NCI-H510A (cell line): ENCODE measurements around the gene SSTR5.

Source experiments
- DNase-seq: peaks from one replicate; lab custom pipeline; 2025; lab: John Stamatoyannopoulos, UW

Gene SSTR5

GRCh38 chr16:1106659-1107058, 34.1 kb downstream of the SSTR5 start:
- no peak for DNase-seq

DNA sequence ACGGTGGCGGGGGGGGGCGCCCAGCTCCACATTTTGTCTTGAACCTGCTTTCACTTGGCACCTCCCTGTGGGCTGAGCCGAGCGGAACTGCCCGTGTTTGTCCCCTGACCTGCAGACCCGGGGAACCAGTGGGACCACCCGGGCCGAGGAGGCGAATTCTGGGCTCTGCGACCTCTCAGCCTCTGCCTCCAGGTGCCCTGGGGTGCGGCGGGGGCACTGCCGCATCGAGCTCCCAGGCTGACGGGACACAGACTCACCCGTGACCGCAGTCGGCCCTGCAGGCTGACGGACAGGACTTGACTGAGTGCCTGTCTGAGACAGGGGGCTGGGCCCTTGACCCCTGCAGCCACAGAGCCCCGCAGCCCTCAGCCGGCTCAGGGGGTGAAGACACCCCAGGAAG, 34.6 kb downstream of the SSTR5 start:
- no peak for DNase-seq

DNA sequence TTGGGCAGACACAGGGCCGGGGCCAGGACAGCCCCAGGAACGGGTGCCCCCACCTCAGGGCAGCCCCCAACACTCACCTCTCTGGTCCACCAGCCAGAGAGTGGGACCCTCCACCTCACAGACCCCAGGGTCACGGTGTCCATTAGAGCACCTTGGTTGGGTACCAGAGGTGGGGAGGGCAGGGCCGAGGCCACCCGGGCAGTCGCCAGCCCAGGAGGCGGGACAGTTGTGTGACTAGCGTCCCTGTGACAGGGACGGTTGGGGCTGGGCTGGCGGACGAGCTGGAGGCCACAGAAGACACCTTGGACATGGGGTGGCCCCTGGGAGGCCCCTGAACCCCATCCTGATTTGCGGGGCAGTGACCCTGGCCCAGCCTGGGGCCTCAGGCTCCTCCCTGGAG, 35.2 kb downstream of the SSTR5 start:
- no peak for DNase-seq

GRCh38 chr16:1108299-1109252, 36.0 kb downstream of the SSTR5 start:
- no peak for DNase-seq

- no peak for DNase-seq
These were observed 37.1 kb downstream of the SSTR5 start for GRCh38 chr16:1109648-1110047.

- DNase-seq: no peak
These were observed 40.1 kb downstream of the SSTR5 start for GRCh38 chr16:1112506-1113184.

- DNase-seq: no peak
These were observed 40.9 kb downstream of the SSTR5 start for GRCh38 chr16:1113489-1113888.

- no peak for DNase-seq
These were observed 41.5 kb downstream of the SSTR5 start for GRCh38 chr16:1113889-1114526.

DNA sequence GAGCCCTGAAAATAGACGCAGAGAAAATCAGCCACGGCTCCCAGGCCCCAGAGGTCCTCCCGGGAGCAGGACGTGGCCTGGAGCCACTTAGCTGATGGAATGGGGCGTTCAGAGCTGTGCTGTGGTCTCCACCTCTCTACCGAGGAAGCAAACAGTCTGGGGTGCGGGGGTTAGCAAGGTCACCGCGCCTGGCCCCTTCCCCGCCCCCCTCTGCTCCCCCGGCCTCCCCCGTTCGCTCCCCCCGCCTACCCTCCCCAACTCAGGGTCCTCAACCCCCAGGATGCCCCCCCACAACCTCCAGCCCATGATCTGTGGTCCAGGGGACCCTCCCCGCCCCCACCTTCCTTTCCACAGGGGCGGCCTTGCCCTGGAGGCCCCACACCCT, 44.1 kb downstream of the SSTR5 start:
- no peak for DNase-seq

DNA sequence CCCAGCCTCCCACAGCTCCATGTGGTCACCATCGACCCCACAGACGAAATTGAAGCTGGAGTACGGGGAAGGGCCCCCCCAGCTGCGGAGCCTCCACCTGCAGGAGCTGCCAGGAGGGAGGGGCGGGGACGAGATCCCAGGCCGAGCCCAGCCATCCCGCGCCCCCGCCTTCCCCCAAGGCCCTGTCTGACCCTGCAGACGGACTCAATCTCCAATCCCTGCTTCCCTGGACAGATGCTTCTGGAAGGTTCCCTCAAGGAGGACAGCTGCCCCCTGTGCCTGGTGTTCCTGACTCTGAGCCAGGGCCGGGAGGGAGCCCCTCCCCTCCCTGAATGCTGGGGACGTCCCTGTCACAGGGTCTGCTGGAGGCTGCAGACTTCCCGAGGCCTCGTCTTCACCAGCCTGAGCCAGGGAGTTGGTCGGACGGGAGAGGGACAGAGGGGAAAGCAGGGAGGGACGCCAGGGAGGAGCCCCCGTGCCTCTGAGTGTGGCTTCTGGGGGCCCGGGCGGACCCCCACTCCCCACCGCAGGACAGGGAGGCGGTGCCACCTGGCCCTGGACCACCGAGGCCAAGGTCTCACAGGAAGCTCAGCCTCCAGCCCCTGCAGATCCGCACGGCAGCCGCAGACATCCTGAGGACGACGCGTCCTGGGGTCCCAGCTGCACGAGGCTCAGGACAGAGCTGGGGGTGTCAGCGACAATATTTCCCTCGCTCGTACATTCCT, 44.8 kb downstream of the SSTR5 start:
- DNase-seq: no peak

DNA sequence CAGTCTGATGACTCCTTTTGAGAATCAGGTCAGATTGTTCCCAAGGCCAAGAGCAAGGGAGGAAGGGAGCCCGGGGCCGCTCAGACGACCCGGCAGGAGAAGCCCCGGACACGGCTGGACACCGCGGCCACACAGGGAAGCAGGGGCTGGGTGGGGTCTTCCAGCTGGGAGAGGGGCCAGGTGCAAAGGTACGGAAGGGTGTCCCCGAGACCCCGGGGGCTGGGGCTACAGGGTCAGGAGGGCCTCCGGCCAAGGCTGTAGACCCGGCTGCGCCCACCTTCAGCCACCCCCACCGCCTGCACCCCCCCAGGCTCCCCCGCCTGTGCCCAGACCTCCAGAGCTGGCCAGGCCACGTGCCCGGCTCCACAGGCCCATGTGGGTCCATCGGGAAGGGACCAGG, 45.4 kb downstream of the SSTR5 start:
- DNase-seq: no peak

GRCh38 chr16:1119129-1119528, 46.6 kb downstream of the SSTR5 start:
- no peak for DNase-seq

DNA sequence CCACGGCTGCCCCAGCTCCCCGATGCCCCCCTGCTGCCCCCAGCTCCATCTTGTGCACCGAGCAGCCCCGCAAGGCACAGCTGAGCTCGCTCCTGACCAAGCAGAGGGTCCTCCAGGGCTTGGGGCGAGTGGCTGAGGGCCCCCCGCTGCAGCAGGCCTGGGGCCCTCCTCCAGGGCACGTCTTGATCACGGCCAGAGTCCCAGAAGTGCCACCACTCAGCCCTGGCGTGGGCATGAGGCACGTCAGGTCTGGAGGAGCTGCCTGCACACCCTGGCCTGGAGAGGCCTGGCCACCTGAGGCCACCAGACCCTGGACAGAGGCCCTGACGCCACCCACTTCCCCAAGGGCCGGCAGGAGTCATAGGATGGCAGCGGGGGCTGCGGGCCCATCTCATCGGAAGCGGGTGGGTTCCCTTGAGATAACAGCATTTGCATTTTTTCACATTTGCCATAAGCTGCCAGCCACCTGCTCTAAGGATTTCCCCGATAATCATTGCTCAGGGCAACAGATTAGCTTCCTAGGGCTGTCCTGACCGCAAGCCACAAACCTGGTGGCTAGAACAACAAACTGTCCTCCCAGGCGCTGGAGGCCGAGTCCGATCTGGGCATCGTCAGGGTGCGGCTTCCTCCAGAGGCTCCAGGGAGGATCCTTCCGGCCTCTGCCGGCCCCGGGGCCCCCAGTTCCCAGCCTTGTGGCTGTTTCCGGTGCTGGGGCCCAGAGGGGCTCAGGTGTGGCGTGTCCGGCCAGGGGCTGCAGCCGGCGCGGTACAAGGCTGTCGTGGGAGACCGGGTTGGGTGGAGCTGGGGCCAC, 47.4 kb downstream of the SSTR5 start:
- DNase-seq: no peak

DNA sequence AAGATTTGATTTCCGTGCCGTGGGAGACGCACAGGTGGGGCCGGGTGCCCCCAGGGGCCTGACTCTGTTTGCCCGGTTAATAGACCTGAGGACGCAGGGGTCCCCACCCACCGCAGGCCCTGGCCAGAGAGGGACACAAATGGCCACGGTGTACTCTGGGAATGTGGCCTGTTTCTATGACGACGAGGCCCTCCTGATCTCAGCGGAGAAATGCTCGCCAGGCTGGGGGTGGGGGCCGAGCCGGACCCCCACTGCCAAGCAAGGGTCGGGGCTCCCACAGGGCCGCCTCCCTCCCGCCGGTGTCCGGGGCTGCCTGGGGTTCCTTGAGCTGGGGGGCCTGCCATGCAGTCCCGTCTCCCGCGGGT, 48.0 kb downstream of the SSTR5 start:
- no peak for DNase-seq

GRCh38 chr16:1121009-1121408, 48.5 kb downstream of the SSTR5 start:
- DNase-seq: no peak

DNA sequence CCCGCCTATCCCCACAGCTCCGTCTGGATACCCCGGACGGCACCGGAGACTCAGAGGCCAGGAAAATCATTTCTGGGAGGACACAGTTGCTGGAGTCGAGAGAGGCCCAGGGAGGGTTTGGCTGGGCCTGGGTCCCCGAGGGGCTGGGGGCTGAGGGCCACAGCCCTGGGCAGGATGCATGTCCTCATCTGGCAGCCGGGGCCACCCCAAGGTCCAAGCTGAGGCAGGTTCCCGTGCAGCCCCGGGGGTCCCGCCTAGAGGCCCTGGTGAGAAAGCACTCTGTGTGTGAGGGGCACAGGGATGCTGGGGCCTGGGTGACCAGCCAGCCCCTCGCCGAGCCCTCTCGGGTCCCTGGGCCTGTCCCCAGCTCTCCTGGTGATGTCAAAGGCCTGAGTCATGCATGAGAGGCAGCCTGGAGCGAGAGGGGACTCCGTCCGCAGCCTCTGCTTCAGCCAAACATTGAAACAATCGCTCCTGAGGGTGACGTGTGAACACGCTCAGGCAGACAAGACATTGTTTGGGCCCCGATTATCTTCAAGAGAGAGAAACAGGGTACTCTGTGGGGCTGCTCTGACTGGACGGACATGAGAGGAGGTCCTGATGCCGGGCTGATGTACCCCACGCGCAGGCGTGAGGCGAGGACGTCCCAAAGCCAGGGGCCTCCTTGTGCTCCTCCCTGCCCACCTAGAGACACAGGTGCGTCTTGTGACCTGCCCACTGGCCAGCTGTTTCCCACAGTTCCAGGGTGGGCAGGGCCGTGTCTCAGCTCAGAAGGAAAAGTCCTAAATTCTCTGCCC, 49.3 kb downstream of the SSTR5 start:
- DNase-seq: no peak

- no peak for DNase-seq
These were observed 49.8 kb downstream of the SSTR5 start for GRCh38 chr16:1122398-1122765.

DNA sequence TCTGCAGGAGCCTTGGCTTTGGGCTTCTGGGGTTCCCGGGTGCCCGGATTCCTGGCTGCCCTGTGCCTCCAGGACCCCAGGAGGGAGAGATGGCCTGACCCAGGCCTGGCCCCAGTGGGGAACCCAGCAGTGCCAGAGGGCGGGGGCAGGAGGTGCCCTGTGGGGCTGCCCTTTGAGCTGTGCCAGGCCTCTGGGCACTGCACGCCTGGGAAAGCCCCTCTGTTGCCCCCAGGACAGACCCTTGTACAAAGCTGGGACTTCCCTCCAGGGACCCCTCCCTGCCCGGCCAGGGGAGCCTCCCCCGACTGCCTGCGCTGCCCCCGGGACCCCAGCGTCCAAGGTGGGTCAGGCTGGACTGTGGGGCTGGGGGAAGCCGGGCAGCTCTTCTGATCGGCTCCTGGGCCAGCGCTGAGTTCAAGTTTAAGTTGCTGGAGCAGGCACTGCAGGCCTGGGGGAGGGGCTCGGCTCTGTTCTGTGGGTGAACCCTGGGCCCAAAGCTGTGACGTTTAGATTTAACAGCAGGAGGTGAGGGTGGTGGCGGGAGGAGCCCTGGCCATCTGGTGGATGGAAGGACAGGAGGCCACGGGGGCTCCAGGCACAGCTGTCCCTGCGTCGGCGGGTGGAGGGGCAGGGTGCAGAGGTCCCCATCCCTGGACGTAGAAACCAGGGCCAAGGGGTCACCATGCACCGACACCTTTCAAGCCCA, 51.1 kb downstream of the SSTR5 start:
- DNase-seq: no peak

DNA sequence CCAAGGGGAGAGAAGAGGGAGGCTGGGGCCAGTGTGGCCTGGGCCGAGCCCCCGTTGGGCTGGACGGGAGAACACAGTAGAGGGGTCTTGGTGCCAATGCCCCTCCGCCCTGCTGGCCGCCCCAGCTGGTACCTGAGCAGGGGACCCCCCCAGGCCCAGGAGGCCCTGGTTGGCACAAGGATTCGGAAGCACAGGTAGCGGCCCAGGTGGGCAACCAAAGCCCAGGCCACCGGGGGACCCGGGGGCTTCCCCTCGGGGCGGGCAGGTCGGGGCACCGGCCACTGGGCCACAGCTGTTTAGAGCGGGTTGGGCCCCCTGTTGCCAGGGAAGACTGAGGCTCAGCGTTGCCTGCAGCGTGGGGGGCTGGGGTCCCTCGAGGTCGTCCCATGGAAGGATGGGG, 51.7 kb downstream of the SSTR5 start:
- no peak for DNase-seq

- DNase-seq: no peak
These were observed 52.2 kb downstream of the SSTR5 start for GRCh38 chr16:1124795-1125194.
